Dendritic cell treated with granulocyte-macrophage colony-stimulating factor and Interleukin-4, amounts not matched to agents 40 ng/mL and 50 ng/mL, for 4 days (primary cell): Measurements from ENCODE around the gene PTPRH.

ENCODE experiments used
- H3K27ac Mint-ChIP-seq: one replicate; pipeline ENCODE4 v1.8.0; 2022; ENCODE audit warnings: mild to moderate bottlenecking, mixed read lengths
- H3K27me3 Mint-ChIP-seq: one replicate; pipeline ENCODE4 v1.8.0; 2022; ENCODE audit warnings: mild to moderate bottlenecking, mixed read lengths
- H3K36me3 Mint-ChIP-seq: one replicate; pipeline ENCODE4 v1.8.0; 2022; ENCODE audit warnings: low read depth, mixed read lengths
- H3K4me1 Mint-ChIP-seq: one replicate; pipeline ENCODE4 v1.8.0; 2022; ENCODE audit warnings: low read depth, mixed read lengths
- H3K4me3 Mint-ChIP-seq: one replicate; pipeline ENCODE4 v1.8.0; 2022; ENCODE audit warnings: mild to moderate bottlenecking, moderate library complexity, mixed read lengths
- H3K9me3 Mint-ChIP-seq: one replicate; pipeline ENCODE4 v1.8.0; 2022; ENCODE audit warnings: mixed read lengths
- intact Hi-C: fragments of 100-400 bp; cut with micrococcal nuclease; formaldehyde crosslinking; loops from one replicate; pipeline ENCODE4 v1.15.0; 2022

PTPRH gene

DNA sequence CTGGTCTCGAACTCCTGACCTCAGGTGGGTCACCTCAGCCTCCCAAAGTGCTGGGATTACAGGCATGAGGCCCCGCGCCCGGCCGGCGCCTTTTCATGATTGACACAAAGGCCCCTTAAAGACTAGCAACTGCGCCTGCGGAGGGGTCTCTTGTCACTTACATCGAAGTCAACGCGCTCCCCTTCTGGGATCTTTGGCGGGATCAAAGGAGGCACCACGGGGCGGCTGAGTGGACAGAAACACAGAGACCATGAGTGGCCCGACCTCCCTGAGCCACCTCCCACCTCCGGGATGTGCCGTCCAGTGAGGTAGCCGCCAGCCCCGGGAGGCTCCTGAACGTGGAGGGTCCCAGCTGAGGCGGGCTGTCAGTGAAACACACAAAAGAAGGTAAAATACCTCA is 67.6 kb downstream of the PTPRH start:
- intact Hi-C loops = loop anchor here (2.0 to 10.0 kb wide), 3 partner anchors 153 to 363 kb away; no protein-coding TSS in a partner anchor
- Mint-ChIP-seq H3K36me3 (no peaks in the 10 kb centered on the region), H3K4me1 (peaks cover 22% of the 10 kb centered on the region), H3K27me3 (peaks cover 62% of the 10 kb centered on the region), H3K4me3 (no peak overlapping the region), H3K9me3 (no peaks in the 10 kb centered on the region), H3K27ac (no peak overlapping the region)

DNA sequence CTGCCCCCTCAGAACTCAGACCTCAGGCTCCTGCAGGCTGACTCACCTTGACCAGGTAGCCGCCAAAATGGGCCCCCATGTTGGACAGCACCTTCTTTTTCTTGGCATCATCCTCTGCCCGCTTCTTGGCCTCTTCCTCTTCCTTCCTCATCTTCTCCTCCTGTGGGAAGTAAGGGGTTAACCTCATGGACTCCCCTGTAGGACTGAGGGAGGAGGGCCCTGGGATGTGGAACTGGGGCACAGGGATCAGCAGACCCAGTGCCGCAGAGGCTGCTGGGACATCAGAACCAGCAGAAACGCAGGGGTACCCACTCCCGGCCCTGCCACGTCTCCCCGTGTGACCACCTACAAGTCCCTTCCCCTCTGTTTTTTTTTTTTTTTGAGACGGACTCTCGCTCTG is 71.4 kb downstream of the PTPRH start:
- no peak overlapping the region for H3K27ac Mint-ChIP-seq
- no peaks in the 10 kb centered on the region for H3K9me3 Mint-ChIP-seq
- peaks cover 68% of the 10 kb centered on the region for H3K27me3 Mint-ChIP-seq
- peaks cover 18% of the 10 kb centered on the region for H3K4me1 Mint-ChIP-seq
- H3K4me3 Mint-ChIP-seq = no peak overlapping the region
- intact Hi-C loops = no loop called here
- no peaks in the 10 kb centered on the region for H3K36me3 Mint-ChIP-seq

DNA sequence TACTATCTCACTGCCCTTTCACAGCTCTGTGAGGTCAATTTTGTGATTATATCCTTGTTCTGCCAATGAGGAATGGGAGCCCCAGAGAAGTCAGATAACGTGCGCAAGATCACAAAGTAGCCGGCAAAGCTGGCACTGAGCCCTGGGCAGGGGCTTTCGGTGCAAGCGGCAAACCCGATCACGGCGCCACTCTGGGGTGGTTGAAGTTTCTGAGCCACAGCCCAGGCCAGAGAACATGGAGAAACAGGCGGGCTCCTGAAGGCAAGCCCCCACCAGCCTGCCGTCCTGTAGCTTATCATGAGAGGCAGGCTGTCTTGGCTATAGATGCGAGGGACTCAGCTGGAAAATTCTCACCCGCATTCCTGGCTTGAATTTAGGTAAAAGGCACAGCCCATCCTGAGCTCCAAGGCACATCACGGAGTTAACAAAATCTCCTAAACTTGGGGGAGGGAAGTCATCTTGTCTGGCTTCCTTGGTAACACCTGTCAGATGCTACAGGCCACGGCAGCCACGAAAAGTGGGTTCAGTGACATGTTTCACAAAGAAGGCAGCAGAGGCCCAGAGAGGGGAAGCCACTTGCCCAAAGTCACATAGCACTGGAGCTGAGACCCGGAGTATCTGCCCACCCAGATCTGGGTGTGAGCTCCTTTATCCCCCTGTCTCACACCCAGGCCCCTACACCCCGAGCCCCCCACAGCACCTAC is 72.8 kb downstream of the PTPRH start:
- Mint-ChIP-seq H3K9me3 (no peaks in the 10 kb centered on the region), H3K36me3 (no peaks in the 10 kb centered on the region), H3K4me3 (no peak overlapping the region), H3K27me3 (peaks cover 69% of the 10 kb centered on the region), H3K4me1 (peaks cover 23% of the 10 kb centered on the region), H3K27ac (no peak overlapping the region)
- intact Hi-C loops = no loop called here

DNA sequence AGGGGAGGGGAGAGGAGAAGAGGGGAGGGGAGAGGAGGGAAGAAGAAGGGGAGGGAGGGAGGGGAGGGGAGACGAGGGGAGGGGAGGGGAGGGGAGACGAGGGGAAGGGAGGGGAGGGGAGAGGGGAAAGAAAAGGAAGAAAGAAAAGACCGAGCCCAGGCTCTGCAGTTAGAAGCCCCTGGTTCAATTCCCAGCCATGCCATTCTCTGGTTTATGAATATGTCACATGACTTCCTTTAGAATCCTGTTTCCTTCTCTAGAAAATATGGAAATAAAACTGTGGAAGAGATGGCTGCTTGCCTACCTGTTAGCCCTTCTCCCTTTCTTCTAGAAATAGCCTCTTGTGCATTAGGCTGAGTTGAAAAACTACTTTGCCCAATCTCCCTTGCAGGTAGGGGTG is 74.6 kb downstream of the PTPRH start:
- Mint-ChIP-seq H3K27me3 (peaks cover 72% of the 10 kb centered on the region), H3K4me3 (no peak overlapping the region), H3K4me1 (peaks cover 18% of the 10 kb centered on the region), H3K27ac (no peak overlapping the region), H3K9me3 (no peaks in the 10 kb centered on the region), H3K36me3 (no peaks in the 10 kb centered on the region)
- intact Hi-C loops = no loop called here

DNA sequence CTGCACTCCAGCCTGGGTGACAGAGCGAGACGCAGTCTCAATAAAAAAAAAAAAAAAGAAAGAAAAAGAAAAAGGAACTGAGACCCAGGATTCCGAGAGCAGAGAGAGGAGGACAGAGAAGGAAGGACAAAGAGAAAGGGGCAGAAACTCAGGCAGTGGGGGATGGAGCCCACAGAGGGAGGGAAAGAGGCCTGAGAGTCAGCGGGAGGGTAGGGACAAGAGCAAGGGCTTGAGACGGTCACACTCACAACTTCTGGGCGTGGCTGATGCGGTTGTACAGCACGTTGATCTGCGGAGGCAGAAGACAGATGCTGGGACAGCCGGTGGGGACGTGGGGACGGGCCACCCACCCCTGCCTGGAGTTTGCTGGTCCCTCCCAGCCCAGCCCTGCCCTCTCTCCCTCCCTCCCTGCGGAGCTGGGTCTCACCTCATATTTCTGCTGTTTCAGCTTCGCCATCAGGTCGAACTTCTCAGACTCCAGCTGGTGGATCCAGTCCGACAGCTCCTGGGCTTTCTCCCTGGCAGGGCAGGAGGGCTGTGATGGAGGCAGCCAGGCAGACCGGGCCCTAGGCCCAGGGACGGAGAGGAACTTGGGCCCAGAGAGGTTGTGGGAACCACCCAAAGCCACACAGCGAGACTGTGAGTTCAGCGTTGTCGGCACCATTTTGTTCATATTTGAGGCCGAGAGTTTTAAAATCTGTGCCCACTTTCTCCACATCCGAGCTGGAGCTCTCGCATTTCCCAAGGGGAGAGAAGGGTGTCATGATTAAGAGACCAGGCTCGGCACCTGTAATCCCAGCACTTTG is 75.5 kb downstream of the PTPRH start:
- Mint-ChIP-seq H3K9me3 (no peaks in the 10 kb centered on the region), H3K27me3 (peaks cover 74% of the 10 kb centered on the region), H3K27ac (no peak overlapping the region), H3K4me3 (no peak overlapping the region), H3K4me1 (peaks cover 18% of the 10 kb centered on the region), H3K36me3 (no peaks in the 10 kb centered on the region)
- intact Hi-C loops = no loop called here

DNA sequence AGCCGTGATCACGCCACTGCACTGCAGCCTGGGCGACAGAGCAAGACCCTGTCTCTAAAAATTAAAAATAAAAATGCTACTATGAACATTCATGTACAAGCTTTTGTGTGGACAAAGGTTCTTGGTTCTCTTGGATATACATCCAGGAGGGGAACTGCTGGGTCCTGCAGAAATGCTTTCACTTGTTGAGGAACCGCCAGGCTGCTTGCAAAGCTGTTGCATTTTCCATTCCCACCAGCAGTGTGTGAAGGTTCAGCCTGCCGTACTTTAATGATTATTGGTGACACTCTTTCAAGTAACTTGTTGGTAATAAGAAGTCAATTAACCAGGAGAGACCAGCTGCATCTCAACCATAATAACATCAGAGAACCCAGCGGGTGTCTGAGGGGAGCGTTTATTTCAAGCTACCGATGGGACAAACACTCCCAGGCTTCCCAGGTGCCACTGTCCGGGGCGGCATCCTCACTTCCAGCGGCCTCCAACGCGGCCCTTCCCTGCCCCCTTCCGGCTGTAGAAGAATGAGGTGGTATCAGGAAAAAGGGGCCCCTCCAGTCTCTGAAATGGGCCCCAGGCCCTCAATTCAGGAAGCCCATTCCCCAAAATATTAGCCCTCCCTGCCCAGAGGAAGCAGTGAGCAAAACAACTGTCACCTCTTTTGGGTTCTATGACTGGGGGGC is 76.7 kb downstream of the PTPRH start:
- no peak overlapping the region for H3K4me3 Mint-ChIP-seq
- H3K4me1 Mint-ChIP-seq = peaks cover 18% of the 10 kb centered on the region
- H3K36me3 Mint-ChIP-seq = no peaks in the 10 kb centered on the region
- intact Hi-C loops = no loop called here
- H3K27me3 Mint-ChIP-seq = peaks cover 69% of the 10 kb centered on the region
- H3K27ac Mint-ChIP-seq = no peak overlapping the region
- no peaks in the 10 kb centered on the region for H3K9me3 Mint-ChIP-seq

DNA sequence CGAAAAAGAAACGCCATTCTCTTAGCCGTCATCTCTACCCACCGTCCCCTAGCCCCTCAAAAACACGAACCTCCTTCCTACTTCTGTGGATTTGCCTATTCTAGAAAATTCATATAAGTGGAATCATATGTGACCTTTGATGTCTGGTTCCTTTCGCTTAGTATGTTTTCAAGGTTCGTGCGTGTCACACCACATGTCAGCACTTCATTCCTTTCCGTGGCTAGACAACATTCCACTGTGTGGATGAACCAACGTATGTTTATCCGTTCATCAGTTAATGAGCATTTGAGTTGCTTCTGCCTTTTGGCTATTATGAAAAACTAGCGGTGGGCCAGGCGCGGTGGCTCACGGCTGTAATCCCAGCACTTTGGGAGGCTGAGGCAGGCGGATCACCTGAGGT is 77.9 kb downstream of the PTPRH start:
- no peak overlapping the region for H3K27ac Mint-ChIP-seq
- peaks cover 18% of the 10 kb centered on the region for H3K4me1 Mint-ChIP-seq
- no peaks in the 10 kb centered on the region for H3K36me3 Mint-ChIP-seq
- intact Hi-C loops = no loop called here
- no peak overlapping the region for H3K4me3 Mint-ChIP-seq
- H3K9me3 Mint-ChIP-seq = no peaks in the 10 kb centered on the region
- H3K27me3 Mint-ChIP-seq = peaks cover 62% of the 10 kb centered on the region
